Hepatocyte (in vitro differentiated cells): ENCODE results near the gene PDZRN4. TPM values are rescaled to one million over a fixed set of nuclear protein-coding genes. Genes with fewer than 3 reads are reported as not detected.

Experiments
- DNase-seq: peaks from one replicate; pipeline ENCODE4 v3.0.0-alpha.2; 2016; ENCODE audit warnings: low spot score
- H2AFZ ChIP-seq: fragments of 200-600 bp; sonication (generic); 2 replicates; pipeline ENCODE4 v1.6.0; 2016; ENCODE audit warnings: antibody characterized with exemption, mild to moderate bottlenecking
- H3K27ac ChIP-seq: fragments of 200-600 bp; sonication (generic); 2 replicates; pipeline ENCODE4 v1.5.1; 2016; ENCODE audit warnings: mild to moderate bottlenecking
- H3K27me3 ChIP-seq: fragments of 200-600 bp; sonication (generic); 2 replicates; pipeline ENCODE4 v1.6.1; 2016
- H3K36me3 ChIP-seq: fragments of 200-600 bp; sonication (generic); replicated peaks from 2 replicates; pipeline ENCODE4 v1.5.1; 2016; ENCODE audit warnings: low read depth; ENCODE audit not compliant: insufficient read depth
- H3K4me1 ChIP-seq: fragments of 200-600 bp; sonication (generic); 2 replicates; pipeline ENCODE4 v1.5.1; 2016; ENCODE audit warnings: mild to moderate bottlenecking, moderate library complexity; ENCODE audit not compliant: insufficient read depth
- H3K4me2 ChIP-seq: fragments of 200-600 bp; sonication (generic); 2 replicates; pipeline ENCODE4 v1.6.0; 2016
- H3K4me3 ChIP-seq: fragments of 200-600 bp; sonication (generic); 2 replicates; pipeline ENCODE4 v1.5.1; 2016; ENCODE audit warnings: mild to moderate bottlenecking
- H3K79me2 ChIP-seq: fragments of 200-600 bp; sonication (generic); 2 replicates; pipeline ENCODE4 v1.6.0; 2017; ENCODE audit warnings: mild to moderate bottlenecking
- H3K9me2 ChIP-seq: fragments of 200-600 bp; sonication (generic); replicated peaks from 2 replicates; pipeline ENCODE4 v1.6.0; 2017; ENCODE audit warnings: mild to moderate bottlenecking; ENCODE audit not compliant: insufficient read depth
- H3K9me3 ChIP-seq: fragments of 200-600 bp; sonication (generic); 2 replicates; pipeline ENCODE4 v1.5.1; 2016; ENCODE audit warnings: low read depth, mild to moderate bottlenecking
- H4K20me1 ChIP-seq: fragments of 200-600 bp; sonication (generic); 2 replicates; pipeline ENCODE4 v1.6.0; 2016; ENCODE audit warnings: mild to moderate bottlenecking; ENCODE audit not compliant: insufficient read depth, poor library complexity, severe bottlenecking
- EZH2 ChIP-seq: fragments of 200-600 bp; sonication (generic); IDR thresholded peaks from 2 replicates; pipeline ENCODE4 v1.6.1; 2016; ENCODE audit warnings: antibody characterized with exemption, mild to moderate bottlenecking, borderline replicate concordance
- EZH2phosphoT487 ChIP-seq: fragments of 200-600 bp; sonication (generic); IDR thresholded peaks from one replicate; pipeline ENCODE4 v1.6.1; 2018; ENCODE audit warnings: antibody characterized with exemption, mild to moderate bottlenecking, low read depth, moderate library complexity; ENCODE audit not compliant: unreplicated experiment, severe bottlenecking
- WGBS: methylation state at CpG from one replicate; pipeline ENCODE4 v1.1.6; 2016; ENCODE audit warnings: low lambda C conversion rate; ENCODE audit errors: missing lambda C conversion rate; 5-methylcytosine and 5-hydroxymethylcytosine counted together
- polyA plus RNA-seq: library from polyadenylated mRNA; unstranded; fragments of >200 nt; fragmentation: Nextera tagmentation; extraction: Ambion mirVana; gene quantifications from 2 replicates; pipeline ENCODE4 v1.2.1, GENCODE V29; 2016
- total RNA-seq: library from RNA; depleted of rRNA; stranded (reverse); fragments of >200 nt; gene quantifications from 2 replicates; pipeline ENCODE4 v1.2.3, GENCODE V29; 2014
- TF ChIP-seq, protein P1 (sequence below): fragments of 200-600 bp; sonication (generic); IDR thresholded peaks from 2 replicates; pipeline ENCODE4 v1.5.1; 2016; ENCODE audit warnings: antibody characterized with exemption, mild to moderate bottlenecking; ENCODE audit not compliant: poor library complexity

Gene PDZRN4
- total and polyA plus RNA-seq, 2 experiments from 2014 or later, result 2.2 to 2.3 TPM

DNA sequence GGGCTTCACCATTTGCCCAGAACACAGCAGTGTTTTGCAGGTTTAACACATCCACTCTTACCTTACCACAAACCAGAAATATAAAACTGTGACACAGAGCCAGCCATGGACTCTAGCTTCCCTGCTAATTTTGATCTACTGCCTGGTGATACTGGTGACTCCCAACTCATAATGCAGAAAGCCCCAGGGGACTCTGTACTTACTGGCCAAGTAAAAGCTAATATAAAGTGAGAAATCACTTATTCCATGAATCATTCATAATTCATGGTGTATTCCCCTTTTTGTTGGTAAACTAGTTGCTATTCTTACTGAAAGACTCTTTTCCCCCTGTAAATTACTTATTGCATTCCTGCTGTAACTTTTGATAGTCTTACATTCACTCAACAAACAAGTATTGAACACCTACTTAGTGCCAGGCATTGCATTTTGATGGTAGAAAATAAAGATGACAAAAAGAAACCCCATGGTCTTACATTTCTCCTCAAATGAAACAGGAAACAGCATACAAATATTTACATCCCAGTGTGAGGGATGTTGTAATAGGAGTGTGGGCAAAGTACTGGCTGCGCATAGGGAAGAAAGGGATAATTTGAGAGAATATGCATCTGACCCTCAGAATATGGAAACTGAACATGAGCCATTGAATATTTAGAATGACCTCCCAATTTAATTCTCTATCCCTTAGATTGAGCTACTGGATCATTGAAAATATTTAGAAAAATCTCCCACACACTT lies 279.6 kb downstream of the PDZRN4 start:
- H3K4me2 ChIP-seq, result no peak overlapping the region
- H3K36me3 ChIP-seq, result no peaks in the 10 kb centered on the region
- H3K9me3 ChIP-seq, result no peaks in the 10 kb centered on the region
- H3K9me2 ChIP-seq, result no peaks in the 10 kb centered on the region
- 70% methylated on average over 1 of the region's 1 CpG for WGBS
- H3K27me3 ChIP-seq, result no peaks in the 10 kb centered on the region
- H3K4me3 ChIP-seq, result no peak overlapping the region
- no peaks in the 10 kb centered on the region for H4K20me1 ChIP-seq
- H3K79me2 ChIP-seq, result no peaks in the 10 kb centered on the region
- no peak overlapping the region for H3K27ac ChIP-seq
- no peak overlapping the region for H2AFZ ChIP-seq
- no peak for DNase-seq
- H3K4me1 ChIP-seq, result no peaks in the 10 kb centered on the region
- TF ChIP-seq, protein P1, sequence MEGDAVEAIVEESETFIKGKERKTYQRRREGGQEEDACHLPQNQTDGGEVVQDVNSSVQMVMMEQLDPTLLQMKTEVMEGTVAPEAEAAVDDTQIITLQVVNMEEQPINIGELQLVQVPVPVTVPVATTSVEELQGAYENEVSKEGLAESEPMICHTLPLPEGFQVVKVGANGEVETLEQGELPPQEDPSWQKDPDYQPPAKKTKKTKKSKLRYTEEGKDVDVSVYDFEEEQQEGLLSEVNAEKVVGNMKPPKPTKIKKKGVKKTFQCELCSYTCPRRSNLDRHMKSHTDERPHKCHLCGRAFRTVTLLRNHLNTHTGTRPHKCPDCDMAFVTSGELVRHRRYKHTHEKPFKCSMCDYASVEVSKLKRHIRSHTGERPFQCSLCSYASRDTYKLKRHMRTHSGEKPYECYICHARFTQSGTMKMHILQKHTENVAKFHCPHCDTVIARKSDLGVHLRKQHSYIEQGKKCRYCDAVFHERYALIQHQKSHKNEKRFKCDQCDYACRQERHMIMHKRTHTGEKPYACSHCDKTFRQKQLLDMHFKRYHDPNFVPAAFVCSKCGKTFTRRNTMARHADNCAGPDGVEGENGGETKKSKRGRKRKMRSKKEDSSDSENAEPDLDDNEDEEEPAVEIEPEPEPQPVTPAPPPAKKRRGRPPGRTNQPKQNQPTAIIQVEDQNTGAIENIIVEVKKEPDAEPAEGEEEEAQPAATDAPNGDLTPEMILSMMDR, result no peak

DNA sequence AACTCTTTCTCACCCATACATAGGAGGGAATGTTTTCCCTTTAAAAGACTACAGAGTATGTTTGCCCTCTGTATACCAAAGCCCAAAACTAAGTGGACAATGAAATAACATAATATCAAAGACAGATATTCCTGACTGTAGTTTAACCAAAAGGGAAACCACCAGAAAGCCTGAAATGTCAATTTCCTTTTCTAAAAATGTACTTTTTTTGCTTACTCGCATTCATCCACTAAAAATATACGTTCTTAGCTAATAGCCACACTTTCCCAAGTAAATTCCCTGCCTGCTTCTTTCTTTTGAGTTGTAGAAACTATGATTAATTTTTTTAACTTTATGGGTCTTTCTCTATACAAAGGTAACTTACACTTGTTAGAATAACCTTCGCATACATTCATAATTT lies 280.2 kb downstream of the PDZRN4 start:
- no peaks in the 10 kb centered on the region for H3K36me3 ChIP-seq
- H3K9me2 ChIP-seq, result no peaks in the 10 kb centered on the region
- no peak overlapping the region for H3K27ac ChIP-seq
- H3K4me2 ChIP-seq, result no peak overlapping the region
- H3K79me2 ChIP-seq, result no peaks in the 10 kb centered on the region
- no peak overlapping the region for H2AFZ ChIP-seq
- DNase-seq, result no peak
- no peaks in the 10 kb centered on the region for H3K9me3 ChIP-seq
- H4K20me1 ChIP-seq, result no peaks in the 10 kb centered on the region
- H3K27me3 ChIP-seq, result no peaks in the 10 kb centered on the region
- no peak overlapping the region for H3K4me3 ChIP-seq
- 91% methylated on average over 3 of the region's 3 CpGs for WGBS
- TF ChIP-seq EZH2phosphoT487 (no peak), EZH2 (no peak)
- TF ChIP-seq, protein P1, result no peak
- H3K4me1 ChIP-seq, result no peaks in the 10 kb centered on the region

DNA sequence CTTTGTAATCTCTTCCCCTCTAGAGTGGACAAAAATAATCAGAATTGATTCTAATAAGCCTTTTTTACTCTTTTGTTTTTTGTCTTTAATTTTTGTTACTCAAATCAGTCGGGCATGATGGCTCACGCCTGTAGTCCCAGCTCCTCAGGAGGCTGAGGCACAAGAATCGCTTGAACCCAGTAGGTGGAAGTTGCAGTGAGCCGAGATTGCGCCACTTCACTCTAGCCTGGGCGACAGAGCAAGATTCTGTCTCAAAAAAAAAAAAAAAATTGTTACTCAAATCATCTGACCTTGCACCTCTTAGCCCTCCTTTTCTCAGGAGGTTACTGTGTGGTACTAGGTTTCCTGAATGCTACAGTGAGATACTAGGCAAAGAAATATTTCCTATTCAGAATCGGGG lies 280.6 kb downstream of the PDZRN4 start:
- no peaks in the 10 kb centered on the region for H3K36me3 ChIP-seq
- no peak overlapping the region for H2AFZ ChIP-seq
- DNase-seq, result no peak
- no peaks in the 10 kb centered on the region for H3K27me3 ChIP-seq
- no peaks in the 10 kb centered on the region for H3K79me2 ChIP-seq
- H3K4me2 ChIP-seq, result no peak overlapping the region
- H4K20me1 ChIP-seq, result no peaks in the 10 kb centered on the region
- 87% methylated on average over 7 of the region's 7 CpGs for WGBS
- no peak overlapping the region for H3K4me3 ChIP-seq
- H3K27ac ChIP-seq, result no peak overlapping the region
- H3K9me2 ChIP-seq, result no peaks in the 10 kb centered on the region
- H3K4me1 ChIP-seq, result no peaks in the 10 kb centered on the region
- TF ChIP-seq, protein P1, result no peak
- TF ChIP-seq EZH2 (no peak), EZH2phosphoT487 (no peak)
- no peaks in the 10 kb centered on the region for H3K9me3 ChIP-seq
